Vagina (tissue), 2 donors: ENCODE results near the gene EGFR. TPM values are rescaled to one million over a fixed set of nuclear protein-coding genes. Genes with fewer than 3 reads are reported as not detected.
A peak's percentile ranks its signal among the peaks of the same experiment; 100 is the strongest.

Experiments
- DNase-seq, 2 donors: peaks; one replicate each; pipeline ENCODE4 v3.0.0-alpha.2; 2017; ENCODE audit errors: extremely low spot score in 2 of 2
- H3K27ac ChIP-seq: fragments of 200-600 bp; sonication (generic); one replicate; pipeline ENCODE4 v1.5.1; 2019
- H3K27me3 ChIP-seq: fragments of 200-600 bp; sonication (generic); one replicate; pipeline ENCODE4 v1.5.1; 2019
- H3K36me3 ChIP-seq, 2 donors: fragments of 200-600 bp; sonication (generic); one replicate each; pipeline ENCODE4 v1.5.1; 2017 to 2019
- H3K4me1 ChIP-seq: fragments of 200-600 bp; sonication (generic); one replicate; pipeline ENCODE4 v1.5.1; 2019
- H3K4me3 ChIP-seq, 2 donors: fragments of 200-600 bp; sonication (generic); 1 replicate in 1 of 2; 2 replicates in 1 of 2; pipeline ENCODE4 v1.5.1; 2016 to 2019
- H3K9me3 ChIP-seq: fragments of 200-600 bp; sonication (generic); one replicate; pipeline ENCODE4 v1.5.1; 2019
- POLR2A ChIP-seq, 2 donors: fragments of 450-650 bp; IDR thresholded peaks; one replicate each; pipeline ENCODE4 v1.6.1; 2017; ENCODE audit warnings: antibody characterized with exemption in 2 of 2, mild to moderate bottlenecking in 2 of 2, moderate library complexity in 2 of 2
- POLR2AphosphoS5 ChIP-seq, 2 donors: sonication (generic); formaldehyde crosslinking; IDR thresholded peaks; one replicate each; pipeline ENCODE4 v1.9.0; 2017; ENCODE audit warnings: antibody characterized with exemption in 2 of 2, mild to moderate bottlenecking in 2 of 2, low read depth in 1 of 2; ENCODE audit not compliant: insufficient read depth in 1 of 2
- intact Hi-C: fragments of 100-400 bp; cut with DNase I; formaldehyde crosslinking; loops from one replicate; pipeline ENCODE4 v1.15.1; 2023
- total RNA-seq: library from RNA; depleted of rRNA; stranded (reverse); fragments of >200 nt; gene quantifications from one replicate; pipeline ENCODE4 v1.2.3, GENCODE V29; 2016
- TF ChIP-seq, protein P1 (sequence below), 3 experiments: fragments of 450-650 bp in 2 of 3; fragments of 200-600 bp in 1 of 3; sonication (generic) in 1 of 3; IDR thresholded peaks; one replicate each; pipeline ENCODE4 v1.5.1; 2017 to 2019; ENCODE audit warnings: antibody characterized with exemption in 3 of 3, mild to moderate bottlenecking in 2 of 3, moderate library complexity in 2 of 3

Gene EGFR
- total RNA-seq, 1 donor from 2014 or later: 130 TPM

DNA sequence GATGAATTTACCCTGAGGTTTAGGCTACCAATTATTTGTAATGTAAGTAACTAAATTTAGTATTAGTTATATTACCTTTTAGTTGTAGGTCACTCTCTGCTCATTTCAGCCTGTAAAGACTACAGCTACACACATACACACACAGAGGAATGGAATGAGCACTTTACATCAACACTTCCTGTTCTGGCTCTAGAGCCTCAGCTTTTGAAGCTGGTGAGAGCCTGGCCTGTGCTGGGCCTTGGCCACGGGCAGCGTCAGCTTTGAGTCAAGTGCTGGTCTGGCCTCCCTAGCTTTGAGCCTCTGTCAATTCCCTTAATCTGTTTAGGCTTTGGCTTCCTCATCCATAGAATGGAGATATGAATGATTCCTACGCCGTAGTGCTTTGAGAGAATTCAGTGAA, 141.7 kb downstream of the EGFR start:
- no peak overlapping the region for H3K4me3 ChIP-seq
- intact Hi-C loops: loop anchor here (5.0 kb wide), 1 partner anchor 267 kb away; no protein-coding TSS in a partner anchor
- DNase-seq: no peak
- H3K9me3 ChIP-seq: no peaks in the 10 kb centered on the region
- H3K36me3 ChIP-seq: peaks cover 0 to 84% of the 10 kb centered on the region in 2 donors
- no peak overlapping the region for H3K27ac ChIP-seq
- no peaks in the 10 kb centered on the region for H3K27me3 ChIP-seq
- H3K4me1 ChIP-seq: no peaks in the 10 kb centered on the region
- no peak for TF ChIP-seq POLR2A (IDR thresholded peaks at IDR 0.05)

DNA sequence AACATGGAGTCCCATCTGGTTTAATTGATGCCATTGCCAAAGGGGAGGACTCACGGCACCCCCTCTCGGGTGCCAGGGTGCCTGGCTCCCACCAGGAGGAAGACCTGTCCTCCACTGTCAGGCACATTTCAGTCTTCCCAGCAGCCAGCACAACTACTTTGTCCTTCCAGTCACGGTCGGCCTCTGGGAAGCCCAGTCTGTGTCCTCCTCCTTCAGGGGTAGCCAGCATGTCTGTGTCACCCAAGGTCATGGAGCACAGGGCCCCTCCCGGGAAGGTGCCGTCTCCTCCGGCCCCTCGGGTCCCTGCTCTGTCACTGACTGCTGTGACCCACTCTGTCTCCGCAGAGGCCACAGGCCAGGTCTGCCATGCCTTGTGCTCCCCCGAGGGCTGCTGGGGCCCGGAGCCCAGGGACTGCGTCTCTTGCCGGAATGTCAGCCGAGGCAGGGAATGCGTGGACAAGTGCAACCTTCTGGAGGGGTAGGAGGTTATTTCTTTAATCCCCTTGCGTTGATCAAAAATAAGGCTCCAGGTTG, 142.4 kb downstream of the EGFR start:
- Histone ChIP-seq H3K36me3 (peaks cover 0 to 84% of the 10 kb centered on the region in 2 donors), H3K4me3 (no peak overlapping the region), H3K27me3 (no peaks in the 10 kb centered on the region), H3K27ac (no peak overlapping the region), H3K9me3 (no peaks in the 10 kb centered on the region), H3K4me1 (no peaks in the 10 kb centered on the region)
- TF ChIP-seq, protein P1, sequence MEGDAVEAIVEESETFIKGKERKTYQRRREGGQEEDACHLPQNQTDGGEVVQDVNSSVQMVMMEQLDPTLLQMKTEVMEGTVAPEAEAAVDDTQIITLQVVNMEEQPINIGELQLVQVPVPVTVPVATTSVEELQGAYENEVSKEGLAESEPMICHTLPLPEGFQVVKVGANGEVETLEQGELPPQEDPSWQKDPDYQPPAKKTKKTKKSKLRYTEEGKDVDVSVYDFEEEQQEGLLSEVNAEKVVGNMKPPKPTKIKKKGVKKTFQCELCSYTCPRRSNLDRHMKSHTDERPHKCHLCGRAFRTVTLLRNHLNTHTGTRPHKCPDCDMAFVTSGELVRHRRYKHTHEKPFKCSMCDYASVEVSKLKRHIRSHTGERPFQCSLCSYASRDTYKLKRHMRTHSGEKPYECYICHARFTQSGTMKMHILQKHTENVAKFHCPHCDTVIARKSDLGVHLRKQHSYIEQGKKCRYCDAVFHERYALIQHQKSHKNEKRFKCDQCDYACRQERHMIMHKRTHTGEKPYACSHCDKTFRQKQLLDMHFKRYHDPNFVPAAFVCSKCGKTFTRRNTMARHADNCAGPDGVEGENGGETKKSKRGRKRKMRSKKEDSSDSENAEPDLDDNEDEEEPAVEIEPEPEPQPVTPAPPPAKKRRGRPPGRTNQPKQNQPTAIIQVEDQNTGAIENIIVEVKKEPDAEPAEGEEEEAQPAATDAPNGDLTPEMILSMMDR (IDR thresholded peaks at IDR 0.05): no peak
- no peak for TF ChIP-seq POLR2A (IDR thresholded peaks at IDR 0.05)
- TF ChIP-seq POLR2AphosphoS5 (IDR thresholded peaks at IDR 0.05; ENCODE audit: insufficient read depth in 1 of 2, low read depth in 1 of 2): no peak
- DNase-seq: peak in 1 of 2 donors; percentile 79
- intact Hi-C loops: loop anchor here (5.0 kb wide), 1 partner anchor 266 kb away; no protein-coding TSS in a partner anchor

GRCh38 chr7:55162476-55162875, 143.7 kb downstream of the EGFR start:
- no peak overlapping the region for H3K27ac ChIP-seq
- peak in 1 of 2 donors; percentile 82 for DNase-seq
- TF ChIP-seq, protein P1 (IDR thresholded peaks at IDR 0.05): no peak
- TF ChIP-seq POLR2AphosphoS5 (IDR thresholded peaks at IDR 0.05; ENCODE audit: insufficient read depth in 1 of 2, low read depth in 1 of 2): no peak
- no peak for TF ChIP-seq POLR2A (IDR thresholded peaks at IDR 0.05)
- H3K9me3 ChIP-seq: no peaks in the 10 kb centered on the region
- no peaks in the 10 kb centered on the region for H3K4me1 ChIP-seq
- H3K36me3 ChIP-seq: peaks cover 0 to 75% of the 10 kb centered on the region in 2 donors
- intact Hi-C loops: loop anchor here (5.0 kb wide), 1 partner anchor 265 kb away; no protein-coding TSS in a partner anchor
- no peak overlapping the region for H3K4me3 ChIP-seq
- no peaks in the 10 kb centered on the region for H3K27me3 ChIP-seq

DNA sequence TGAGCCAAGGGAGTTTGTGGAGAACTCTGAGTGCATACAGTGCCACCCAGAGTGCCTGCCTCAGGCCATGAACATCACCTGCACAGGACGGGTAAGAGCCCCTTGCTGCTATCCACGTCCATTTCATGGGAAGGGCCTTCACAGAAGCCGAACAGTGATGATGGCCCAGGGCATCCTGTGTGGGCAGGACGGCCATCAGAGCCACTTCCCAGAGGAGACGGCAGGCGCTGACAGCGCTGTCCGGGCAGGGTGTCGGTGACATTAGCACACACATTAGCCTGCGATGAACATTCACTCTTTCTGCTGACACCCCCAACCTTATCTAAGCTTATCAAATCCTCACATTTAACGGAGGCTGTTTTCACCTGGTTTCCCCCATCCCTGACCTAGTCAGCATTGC, 144.9 kb downstream of the EGFR start:
- intact Hi-C loops: loop anchor here (5.0 kb wide), 1 partner anchor 264 kb away; no protein-coding TSS in a partner anchor

DNA sequence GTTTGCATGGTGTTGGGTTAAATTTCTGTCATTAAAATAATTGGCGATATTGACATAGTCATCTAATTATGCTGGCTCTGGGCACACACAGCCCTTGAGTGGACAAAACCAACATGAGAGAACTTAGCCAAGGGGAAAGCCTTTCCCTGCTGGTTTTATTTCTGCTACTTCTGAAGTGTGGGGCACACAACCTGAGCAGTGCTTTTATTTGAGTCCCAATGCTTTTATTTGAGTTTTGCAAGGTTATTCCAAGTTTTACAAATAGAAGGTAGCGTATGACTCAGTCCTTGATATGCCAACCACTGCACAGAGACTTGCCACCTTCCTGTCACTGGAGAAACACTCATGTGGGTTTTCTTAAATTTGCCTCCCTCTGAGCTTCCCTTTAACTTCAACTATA, 145.7 kb downstream of the EGFR start:
- Histone ChIP-seq H3K27me3 (no peaks in the 10 kb centered on the region), H3K4me3 (no peak overlapping the region), H3K27ac (no peak overlapping the region), H3K9me3 (no peaks in the 10 kb centered on the region), H3K4me1 (no peaks in the 10 kb centered on the region), H3K36me3 (peaks cover 0 to 56% of the 10 kb centered on the region in 2 donors)
- TF ChIP-seq POLR2AphosphoS5 (IDR thresholded peaks at IDR 0.05; ENCODE audit: insufficient read depth in 1 of 2, low read depth in 1 of 2): no peak
- TF ChIP-seq, protein P1 (IDR thresholded peaks at IDR 0.05): no peak
- TF ChIP-seq POLR2A (IDR thresholded peaks at IDR 0.05): no peak
- intact Hi-C loops: loop anchor here (5.0 kb wide), 1 partner anchor 263 kb away; no protein-coding TSS in a partner anchor
- DNase-seq: no peak

More for the DNA sequence above, 144.9 kb downstream of the EGFR start:
- TF ChIP-seq, protein P1 (IDR thresholded peaks at IDR 0.05): no peak
- TF ChIP-seq POLR2A (IDR thresholded peaks at IDR 0.05) (no peak), POLR2AphosphoS5 (IDR thresholded peaks at IDR 0.05; ENCODE audit: insufficient read depth in 1 of 2, low read depth in 1 of 2) (no peak)
- DNase-seq: no peak
- Histone ChIP-seq H3K4me3 (no peak overlapping the region), H3K4me1 (no peaks in the 10 kb centered on the region), H3K36me3 (peaks cover 0 to 62% of the 10 kb centered on the region in 2 donors), H3K27ac (no peak overlapping the region), H3K9me3 (no peaks in the 10 kb centered on the region), H3K27me3 (no peaks in the 10 kb centered on the region)
